Measurements from ENCODE around the gene SPPL2A.

Gene SPPL2A

GRCh38 chr15:50685191-50685975, 80.1 kb downstream of the SPPL2A start:
- DNase-seq (ENCODE audit: insufficient read length), result no peak
- FAIRE-seq, result no peak
- no peak for TF ChIP-seq POLR2AphosphoS5 (IDR thresholded peaks at IDR 0.05; ENCODE audit: low read depth, low read length)
- TF ChIP-seq POLR2A (IDR thresholded peaks at IDR 0.05; ENCODE audit: low read depth, low read length), result no peak
- TF ChIP-seq TAF1 (IDR thresholded peaks at IDR 0.05; ENCODE audit: borderline replicate concordance, low read depth, low read length), result no peak

- DNase-seq (ENCODE audit: insufficient read length) (no peak), FAIRE-seq (no peak)
- TF ChIP-seq TAF1 (IDR thresholded peaks at IDR 0.05; ENCODE audit: borderline replicate concordance, low read depth, low read length) (no peak), POLR2A (IDR thresholded peaks at IDR 0.05; ENCODE audit: low read depth, low read length) (no peak), POLR2AphosphoS5 (IDR thresholded peaks at IDR 0.05; ENCODE audit: low read depth, low read length) (no peak)
Observed at GRCh38 chr15:50681467-50681866, 84.0 kb downstream of the SPPL2A start.

- DNase-seq (ENCODE audit: insufficient read length) (no peak), FAIRE-seq (no peak)
- TF ChIP-seq POLR2A (IDR thresholded peaks at IDR 0.05; ENCODE audit: low read depth, low read length), result no peak
- no peak for TF ChIP-seq POLR2AphosphoS5 (IDR thresholded peaks at IDR 0.05; ENCODE audit: low read depth, low read length)
- no peak for TF ChIP-seq TAF1 (IDR thresholded peaks at IDR 0.05; ENCODE audit: borderline replicate concordance, low read depth, low read length)
Observed at GRCh38 chr15:50676799-50677483, 88.6 kb downstream of the SPPL2A start.

- TF ChIP-seq POLR2A (IDR thresholded peaks at IDR 0.05; ENCODE audit: low read depth, low read length) (no peak), POLR2AphosphoS5 (IDR thresholded peaks at IDR 0.05; ENCODE audit: low read depth, low read length) (no peak), TAF1 (IDR thresholded peaks at IDR 0.05; ENCODE audit: borderline replicate concordance, low read depth, low read length) (no peak)
- FAIRE-seq (no peak), DNase-seq (ENCODE audit: insufficient read length) (no peak)
Observed at GRCh38 chr15:50675535-50676144, 89.9 kb downstream of the SPPL2A start.

GRCh38 chr15:50670115-50670514, 95.4 kb downstream of the SPPL2A start:
- DNase-seq (ENCODE audit: insufficient read length) (no peak), FAIRE-seq (no peak)
- TF ChIP-seq TAF1 (IDR thresholded peaks at IDR 0.05; ENCODE audit: borderline replicate concordance, low read depth, low read length) (no peak), POLR2AphosphoS5 (IDR thresholded peaks at IDR 0.05; ENCODE audit: low read depth, low read length) (no peak), POLR2A (IDR thresholded peaks at IDR 0.05; ENCODE audit: low read depth, low read length) (no peak)

GRCh38 chr15:50669611-50670010, 95.9 kb downstream of the SPPL2A start:
- DNase-seq (ENCODE audit: insufficient read length) (no peak), FAIRE-seq (no peak)
- TF ChIP-seq POLR2A (IDR thresholded peaks at IDR 0.05; ENCODE audit: low read depth, low read length) (no peak), TAF1 (IDR thresholded peaks at IDR 0.05; ENCODE audit: borderline replicate concordance, low read depth, low read length) (no peak), POLR2AphosphoS5 (IDR thresholded peaks at IDR 0.05; ENCODE audit: low read depth, low read length) (no peak)

GRCh38 chr15:50665938-50666337, 99.6 kb downstream of the SPPL2A start:
- no peak for DNase-seq (ENCODE audit: insufficient read length)
- FAIRE-seq, result no peak
- TF ChIP-seq POLR2A (IDR thresholded peaks at IDR 0.05; ENCODE audit: low read depth, low read length) (no peak), POLR2AphosphoS5 (IDR thresholded peaks at IDR 0.05; ENCODE audit: low read depth, low read length) (no peak), TAF1 (IDR thresholded peaks at IDR 0.05; ENCODE audit: borderline replicate concordance, low read depth, low read length) (no peak)

- no peak for FAIRE-seq
Observed at GRCh38 chr15:50655555-50655954, 110.0 kb downstream of the SPPL2A start.

GRCh38 chr15:50653156-50653743, 112.3 kb downstream of the SPPL2A start:
- FAIRE-seq (no peak), DNase-seq (ENCODE audit: insufficient read length) (no peak)
- no peak for TF ChIP-seq POLR2AphosphoS5 (IDR thresholded peaks at IDR 0.05; ENCODE audit: low read depth, low read length)
- TF ChIP-seq TAF1 (IDR thresholded peaks at IDR 0.05; ENCODE audit: borderline replicate concordance, low read depth, low read length), result no peak
- no peak for TF ChIP-seq POLR2A (IDR thresholded peaks at IDR 0.05; ENCODE audit: low read depth, low read length)

More at GRCh38 chr15:50655555-50655954, 110.0 kb downstream of the SPPL2A start:
- TF ChIP-seq POLR2A (IDR thresholded peaks at IDR 0.05; ENCODE audit: low read depth, low read length), result no peak
- TF ChIP-seq TAF1 (IDR thresholded peaks at IDR 0.05; ENCODE audit: borderline replicate concordance, low read depth, low read length), result no peak
- no peak for TF ChIP-seq POLR2AphosphoS5 (IDR thresholded peaks at IDR 0.05; ENCODE audit: low read depth, low read length)
- DNase-seq (ENCODE audit: insufficient read length), result no peak

GRCh38 chr15:50652671-50653070, 112.8 kb downstream of the SPPL2A start:
- DNase-seq (ENCODE audit: insufficient read length) (no peak), FAIRE-seq (no peak)
- TF ChIP-seq POLR2A (IDR thresholded peaks at IDR 0.05; ENCODE audit: low read depth, low read length) (no peak), TAF1 (IDR thresholded peaks at IDR 0.05; ENCODE audit: borderline replicate concordance, low read depth, low read length) (no peak), POLR2AphosphoS5 (IDR thresholded peaks at IDR 0.05; ENCODE audit: low read depth, low read length) (no peak)
